ENCODE measurements around the gene EMILIN1.

The EMILIN1 gene

DNA sequence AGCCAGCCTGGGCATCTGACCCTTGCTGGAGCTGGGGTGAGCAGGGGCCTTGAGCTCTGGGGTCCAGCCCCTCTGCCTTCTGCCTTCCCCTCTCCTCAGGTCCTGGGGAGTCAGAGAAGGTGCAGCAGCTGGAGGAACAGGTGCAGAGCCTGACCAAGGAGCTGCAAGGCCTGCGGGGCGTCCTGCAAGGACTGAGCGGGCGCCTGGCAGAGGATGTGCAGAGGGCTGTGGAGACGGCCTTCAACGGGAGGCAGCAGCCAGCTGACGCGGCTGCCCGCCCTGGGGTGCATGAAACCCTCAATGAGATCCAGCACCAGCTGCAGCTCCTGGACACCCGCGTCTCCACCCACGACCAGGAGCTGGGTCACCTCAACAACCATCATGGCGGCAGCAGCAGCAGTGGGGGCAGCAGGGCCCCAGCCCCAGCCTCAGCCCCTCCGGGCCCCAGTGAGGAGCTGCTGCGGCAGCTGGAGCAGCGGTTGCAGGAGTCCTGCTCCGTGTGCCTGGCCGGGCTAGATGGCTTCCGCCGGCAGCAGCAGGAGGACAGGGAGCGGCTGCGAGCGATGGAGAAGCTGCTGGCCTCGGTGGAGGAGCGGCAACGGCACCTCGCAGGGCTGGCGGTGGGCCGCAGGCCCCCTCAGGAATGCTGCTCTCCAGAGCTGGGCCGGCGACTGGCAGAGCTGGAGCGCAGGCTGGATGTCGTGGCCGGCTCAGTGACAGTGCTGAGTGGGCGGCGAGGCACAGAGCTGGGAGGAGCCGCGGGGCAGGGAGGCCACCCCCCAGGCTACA, 3.8 kb downstream of the EMILIN1 start:
- FAIRE-seq, result no peak

DNA sequence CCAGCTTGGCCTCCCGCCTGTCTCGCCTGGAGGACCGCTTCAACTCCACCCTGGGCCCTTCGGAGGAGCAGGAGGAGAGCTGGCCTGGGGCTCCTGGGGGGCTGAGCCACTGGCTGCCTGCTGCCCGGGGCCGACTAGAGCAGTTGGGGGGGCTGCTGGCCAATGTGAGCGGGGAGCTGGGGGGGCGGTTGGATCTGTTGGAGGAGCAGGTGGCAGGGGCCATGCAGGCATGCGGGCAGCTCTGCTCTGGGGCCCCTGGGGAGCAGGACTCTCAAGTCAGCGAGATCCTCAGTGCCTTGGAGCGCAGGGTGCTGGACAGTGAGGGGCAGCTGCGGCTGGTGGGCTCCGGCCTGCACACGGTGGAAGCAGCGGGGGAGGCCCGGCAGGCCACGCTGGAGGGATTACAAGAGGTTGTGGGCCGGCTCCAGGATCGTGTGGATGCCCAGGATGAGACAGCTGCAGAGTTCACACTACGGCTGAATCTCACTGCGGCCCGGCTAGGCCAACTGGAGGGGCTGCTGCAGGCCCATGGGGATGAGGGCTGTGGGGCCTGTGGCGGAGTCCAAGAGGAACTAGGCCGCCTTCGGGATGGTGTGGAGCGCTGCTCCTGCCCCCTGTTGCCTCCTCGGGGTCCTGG, 4.5 kb downstream of the EMILIN1 start:
- no peak for FAIRE-seq

DNA sequence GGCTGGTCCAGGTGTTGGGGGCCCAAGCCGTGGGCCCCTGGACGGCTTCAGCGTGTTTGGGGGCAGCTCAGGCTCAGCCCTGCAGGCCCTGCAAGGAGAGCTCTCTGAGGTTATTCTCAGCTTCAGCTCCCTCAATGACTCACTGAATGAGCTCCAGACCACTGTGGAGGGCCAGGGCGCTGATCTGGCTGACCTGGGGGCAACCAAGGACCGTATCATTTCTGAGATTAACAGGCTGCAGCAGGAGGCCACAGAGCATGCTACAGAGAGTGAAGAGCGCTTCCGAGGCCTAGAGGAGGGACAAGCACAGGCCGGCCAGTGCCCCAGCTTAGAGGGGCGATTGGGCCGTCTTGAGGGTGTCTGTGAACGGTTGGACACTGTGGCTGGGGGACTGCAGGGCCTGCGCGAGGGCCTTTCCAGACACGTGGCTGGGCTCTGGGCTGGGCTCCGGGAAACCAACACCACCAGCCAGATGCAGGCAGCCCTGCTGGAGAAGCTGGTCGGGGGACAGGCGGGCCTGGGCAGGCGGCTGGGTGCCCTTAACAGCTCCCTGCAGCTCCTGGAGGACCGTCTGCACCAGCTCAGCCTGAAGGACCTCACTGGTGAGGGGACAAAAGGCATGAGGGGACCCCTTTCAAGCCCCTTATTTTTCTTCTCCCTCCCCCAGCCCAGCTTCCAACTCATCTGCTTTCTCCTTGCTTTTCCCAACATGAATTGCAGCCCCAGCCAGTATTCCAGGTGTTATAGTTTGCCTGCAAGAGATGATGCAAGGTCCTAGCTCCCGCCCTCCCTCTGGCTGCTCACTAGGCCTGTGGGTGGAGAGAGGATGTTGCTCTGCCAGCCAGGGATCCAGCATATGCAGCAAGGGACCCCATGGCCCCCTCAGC, 5.2 kb downstream of the EMILIN1 start:
- FAIRE-seq, result no peak

GRCh38 chr2:27084297-27085061, 6.1 kb downstream of the EMILIN1 start:
- FAIRE-seq, result no peak

GRCh38 chr2:27085062-27085672, 6.8 kb downstream of the EMILIN1 start:
- FAIRE-seq, result no peak

- FAIRE-seq, result no peak
These were observed 7.3 kb downstream of the EMILIN1 start for GRCh38 chr2:27085673-27086089.

GRCh38 chr2:27086090-27086723, 7.8 kb downstream of the EMILIN1 start:
- no peak for FAIRE-seq

DNA sequence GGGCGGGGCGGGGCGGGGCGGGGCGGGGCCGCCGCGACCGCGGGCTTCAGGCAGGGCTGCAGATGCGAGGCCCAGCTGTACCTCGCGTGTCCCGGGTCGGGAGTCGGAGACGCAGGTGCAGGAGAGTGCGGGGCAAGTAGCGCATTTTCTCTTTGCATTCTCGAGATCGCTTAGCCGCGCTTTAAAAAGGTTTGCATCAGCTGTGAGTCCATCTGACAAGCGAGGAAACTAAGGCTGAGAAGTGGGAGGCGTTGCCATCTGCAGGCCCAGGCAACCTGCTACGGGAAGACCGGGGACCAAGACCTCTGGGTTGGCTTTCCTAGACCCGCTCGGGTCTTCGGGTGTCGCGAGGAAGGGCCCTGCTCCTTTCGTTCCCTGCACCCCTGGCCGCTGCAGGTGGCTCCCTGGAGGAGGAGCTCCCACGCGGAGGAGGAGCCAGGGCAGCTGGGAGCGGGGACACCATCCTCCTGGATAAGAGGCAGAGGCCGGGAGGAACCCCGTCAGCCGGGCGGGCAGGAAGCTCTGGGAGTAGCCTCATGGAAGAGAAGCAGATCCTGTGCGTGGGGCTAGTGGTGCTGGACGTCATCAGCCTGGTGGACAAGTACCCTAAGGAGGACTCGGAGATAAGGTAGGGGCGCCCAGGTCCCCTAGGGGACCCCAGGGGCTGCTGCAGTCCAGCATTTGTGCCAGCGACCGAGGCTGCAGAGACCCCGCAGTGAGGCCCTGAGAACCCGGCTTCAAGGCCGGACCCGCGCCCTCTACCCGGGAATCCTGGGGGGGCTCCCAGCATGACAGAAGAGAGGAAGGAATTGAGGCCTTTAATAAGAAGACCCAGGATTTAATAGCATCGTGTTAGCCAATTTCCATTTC, 8.5 kb downstream of the EMILIN1 start, which contains the start of gene KHK:
KHK (plus strand) TSS at position 49 of the 870 bp plus-strand sequence; CDS start at position 537, 488 bp downstream.
- FAIRE-seq, result no peak

DNA sequence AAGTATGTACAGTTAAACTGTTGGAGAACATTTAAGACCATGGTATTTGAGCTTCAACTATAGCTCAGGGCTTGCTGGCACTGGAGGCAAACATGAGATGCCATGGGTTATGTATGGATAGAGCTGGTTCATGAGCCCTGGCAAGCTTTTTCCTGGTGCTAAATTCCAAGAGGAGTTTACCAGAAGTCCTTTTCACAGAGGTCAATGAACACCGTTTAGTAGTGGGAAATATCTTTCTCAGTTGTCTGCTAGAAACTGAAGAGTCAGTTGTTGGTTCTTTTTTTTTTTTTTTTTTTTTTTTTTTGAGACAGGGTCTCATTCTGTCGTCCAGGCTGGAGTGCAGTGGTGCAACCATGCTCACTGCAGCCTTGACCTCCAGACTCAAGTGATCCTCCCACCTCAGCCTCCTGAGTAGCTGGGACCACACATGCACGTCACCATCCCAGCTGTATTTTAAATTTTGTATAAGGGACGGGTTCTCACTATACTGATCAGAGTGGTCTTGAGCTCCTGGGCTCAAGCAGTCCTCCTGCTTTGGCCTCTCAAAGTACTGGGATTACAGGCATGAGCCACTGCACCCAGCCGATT, 9.5 kb downstream of the EMILIN1 start:
- FAIRE-seq, result no peak

GRCh38 chr2:27088634-27089033, 10.2 kb downstream of the EMILIN1 start:
- no peak for FAIRE-seq

GRCh38 chr2:27089111-27089954, 10.9 kb downstream of the EMILIN1 start:
- no peak for FAIRE-seq

DNA sequence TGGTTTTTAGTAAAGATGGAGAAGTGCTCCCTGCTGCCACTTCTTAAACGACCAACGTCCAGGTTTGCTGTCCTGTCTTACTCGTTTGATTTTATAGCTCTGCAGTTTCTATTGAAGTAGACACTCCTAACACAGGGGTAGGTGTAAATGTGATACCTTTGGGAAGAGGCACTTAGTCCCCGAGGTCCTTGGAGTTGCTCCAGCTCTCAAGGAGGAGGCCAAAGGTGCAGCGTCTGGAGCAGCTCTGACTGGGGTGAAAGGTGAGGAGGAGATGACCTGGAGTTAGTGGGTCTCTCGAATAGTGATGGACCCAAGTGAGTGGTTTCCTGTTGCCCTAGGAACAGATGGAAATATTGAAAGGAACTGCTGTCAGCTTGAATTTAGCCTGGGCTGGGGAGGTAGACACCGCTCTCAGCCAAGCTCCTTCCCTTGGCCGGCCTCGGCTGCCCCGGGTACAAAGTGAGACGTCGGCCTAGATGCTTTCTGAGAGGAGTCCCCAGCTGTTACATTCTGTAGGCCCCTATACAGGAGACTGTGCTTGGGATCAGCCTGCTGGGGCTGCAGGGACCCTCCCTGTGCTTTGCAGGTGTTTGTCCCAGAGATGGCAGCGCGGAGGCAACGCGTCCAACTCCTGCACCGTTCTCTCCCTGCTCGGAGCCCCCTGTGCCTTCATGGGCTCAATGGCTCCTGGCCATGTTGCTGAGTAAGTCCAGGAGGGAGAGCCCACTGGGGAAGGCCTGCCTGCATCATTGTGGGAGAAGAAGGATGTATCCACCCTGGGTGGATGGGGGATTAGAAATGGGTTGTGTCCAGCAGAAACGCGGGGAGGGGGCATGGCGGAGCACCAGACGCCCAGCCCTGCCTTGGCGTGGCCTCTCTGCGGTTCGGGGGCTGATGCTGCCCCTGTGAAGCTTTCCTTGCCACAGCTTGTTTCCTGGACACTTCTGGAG, 13.6 kb downstream of the EMILIN1 start:
- FAIRE-seq, result no peak

- FAIRE-seq, result no peak
These were observed 14.4 kb downstream of the EMILIN1 start for GRCh38 chr2:27092696-27093429.

GRCh38 chr2:27093430-27094352, 15.3 kb downstream of the EMILIN1 start:
- FAIRE-seq, result no peak

DNA sequence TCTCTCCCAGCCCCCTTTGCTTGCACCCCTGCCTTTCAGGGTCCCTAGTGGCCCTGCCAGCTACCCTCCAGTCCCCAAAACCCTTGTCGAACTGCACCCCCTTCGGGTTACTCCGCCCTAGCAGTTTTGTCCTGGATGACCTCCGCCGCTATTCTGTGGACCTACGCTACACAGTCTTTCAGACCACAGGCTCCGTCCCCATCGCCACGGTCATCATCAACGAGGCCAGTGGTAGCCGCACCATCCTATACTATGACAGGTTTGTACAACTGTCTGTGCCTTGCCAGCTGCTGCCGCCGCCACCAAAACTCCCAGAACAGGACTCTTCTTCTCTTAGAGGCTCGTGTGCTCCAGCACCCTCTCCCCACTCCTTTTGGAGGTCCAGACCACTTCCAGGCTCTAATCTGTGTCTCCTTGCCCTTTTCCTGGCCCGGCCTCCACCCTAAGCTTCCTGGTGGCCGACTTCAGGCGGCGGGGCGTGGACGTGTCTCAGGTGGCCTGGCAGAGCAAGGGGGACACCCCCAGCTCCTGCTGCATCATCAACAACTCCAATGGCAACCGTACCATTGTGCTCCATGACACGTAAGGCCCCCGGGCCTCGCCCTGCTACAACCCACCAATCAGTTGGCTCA, 16.1 kb downstream of the EMILIN1 start:
- FAIRE-seq, result no peak

DNA sequence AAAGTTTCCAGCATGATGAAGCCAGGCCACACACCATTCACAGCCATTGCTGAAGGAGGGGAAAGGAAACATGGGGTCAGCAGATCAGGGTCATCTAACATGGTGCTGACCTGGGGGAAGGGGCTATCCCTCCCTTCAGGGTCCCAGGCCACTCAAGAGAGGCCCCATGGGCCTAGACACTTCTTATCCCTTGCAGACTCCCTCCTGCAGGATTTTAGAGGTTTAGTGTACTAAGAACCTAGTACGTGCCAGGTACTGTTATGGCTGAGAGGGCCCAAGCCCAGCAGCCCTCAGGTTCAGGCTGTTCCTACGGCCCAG, 17.0 kb downstream of the EMILIN1 start:
- FAIRE-seq, result no peak
